NCI-H1092 (cell line): ENCODE results near the gene SH3RF2.
"Not testable (repeated sequence)": the region's sequence is repeated elsewhere in the genome, so short reads cannot be mapped to it uniquely, and the experiment has no call there.

Experiments used
- DNase-seq: peaks from one replicate; lab custom pipeline; 2025; lab: John Stamatoyannopoulos, UW

Gene SH3RF2

DNA sequence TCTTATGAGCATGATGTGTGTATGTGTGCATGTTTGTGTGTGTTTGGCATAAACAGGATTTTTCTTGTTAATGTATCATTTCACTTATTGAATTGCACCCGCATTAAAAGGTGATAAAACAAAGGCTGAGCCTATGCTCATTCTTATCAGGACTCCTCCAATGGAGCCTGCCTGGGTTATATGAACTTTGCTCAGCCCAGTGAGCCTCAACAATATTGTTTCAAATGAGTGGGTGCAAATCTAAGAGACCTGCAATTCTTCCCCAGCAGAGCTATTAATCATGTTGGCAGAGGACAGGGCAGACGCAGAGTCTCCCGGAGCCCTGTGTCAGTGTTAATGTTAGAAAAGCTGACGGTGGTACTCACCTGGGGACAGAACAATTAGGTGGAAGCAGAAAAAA, 71.6 kb downstream of the SH3RF2 start:
- DNase-seq, result no peak

DNA sequence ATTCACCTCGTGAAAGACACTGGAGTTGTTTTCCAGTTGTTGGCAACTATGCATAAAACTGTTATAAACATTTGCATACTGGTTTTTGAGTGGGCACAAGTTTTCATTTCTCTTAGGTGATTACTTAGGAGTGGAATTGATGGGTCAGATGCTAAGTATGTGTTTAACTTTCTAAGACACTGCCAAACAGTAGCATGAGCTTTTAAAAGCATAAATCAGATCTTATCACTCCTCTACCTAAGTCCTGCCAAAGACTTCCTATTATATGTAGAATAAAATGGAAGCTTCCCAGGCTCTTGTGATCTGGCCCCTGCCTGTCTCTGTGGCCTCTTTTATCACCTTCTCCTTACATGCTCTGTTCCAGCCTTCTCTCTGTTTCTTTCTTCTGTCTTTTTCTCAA, 72.6 kb downstream of the SH3RF2 start:
- no peak for DNase-seq

DNA sequence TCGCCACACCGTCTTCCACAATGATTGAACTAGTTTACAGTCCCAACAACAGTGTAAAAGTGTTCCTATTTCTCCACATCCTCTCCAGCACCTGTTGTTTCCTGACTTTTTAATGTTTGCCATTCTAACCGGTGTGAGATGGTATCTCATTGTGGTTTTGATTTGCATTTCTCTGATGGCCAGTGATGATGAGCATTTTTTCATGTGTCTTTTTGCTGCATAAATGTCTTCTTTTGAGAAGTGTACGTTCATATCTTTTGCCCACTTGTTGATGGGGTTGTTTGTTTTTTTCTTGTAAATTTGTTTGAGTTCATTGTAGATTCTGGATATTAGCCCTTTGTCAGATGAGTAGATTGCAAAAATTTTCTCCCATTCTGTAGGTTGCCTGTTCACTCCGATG, 74.1 kb downstream of the SH3RF2 start:
- DNase-seq, result not testable (repeated sequence)

DNA sequence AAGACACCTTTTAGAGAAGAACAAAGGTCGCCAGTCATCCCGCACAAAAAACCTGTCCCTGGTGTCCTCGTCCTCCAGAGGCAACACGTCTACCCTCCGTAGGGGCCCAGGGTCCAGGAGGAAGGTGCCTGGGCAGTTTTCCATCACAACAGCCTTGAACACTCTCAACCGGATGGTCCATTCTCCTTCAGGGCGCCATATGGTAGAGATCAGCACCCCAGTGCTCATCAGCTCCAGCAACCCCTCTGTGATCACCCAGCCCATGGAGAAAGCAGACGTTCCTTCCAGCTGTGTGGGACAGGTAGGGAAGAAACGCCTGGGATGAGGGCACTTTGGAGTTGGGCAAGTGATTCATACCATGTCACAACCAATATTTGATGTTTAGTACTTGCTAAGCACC, 77.4 kb downstream of the SH3RF2 start:
- no peak for DNase-seq

DNA sequence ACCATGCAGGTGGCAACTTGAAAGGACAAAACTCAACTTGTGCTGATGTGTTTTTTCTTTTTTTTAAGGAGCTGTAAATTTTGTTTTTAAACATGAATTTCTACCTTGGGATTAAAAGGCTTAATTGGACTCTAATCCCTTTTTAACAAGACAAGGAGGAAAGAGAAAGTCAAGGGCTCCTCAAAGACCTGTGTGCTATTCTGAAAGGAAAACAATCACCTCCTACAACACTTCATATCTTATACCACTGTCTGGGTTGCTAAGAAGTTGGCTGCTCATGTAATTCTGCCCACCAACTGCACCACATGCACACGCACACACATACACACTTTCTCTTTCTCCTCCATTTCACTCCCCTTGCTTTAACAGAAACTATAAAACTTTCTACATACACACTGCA, 78.6 kb downstream of the SH3RF2 start:
- DNase-seq, result no peak

DNA sequence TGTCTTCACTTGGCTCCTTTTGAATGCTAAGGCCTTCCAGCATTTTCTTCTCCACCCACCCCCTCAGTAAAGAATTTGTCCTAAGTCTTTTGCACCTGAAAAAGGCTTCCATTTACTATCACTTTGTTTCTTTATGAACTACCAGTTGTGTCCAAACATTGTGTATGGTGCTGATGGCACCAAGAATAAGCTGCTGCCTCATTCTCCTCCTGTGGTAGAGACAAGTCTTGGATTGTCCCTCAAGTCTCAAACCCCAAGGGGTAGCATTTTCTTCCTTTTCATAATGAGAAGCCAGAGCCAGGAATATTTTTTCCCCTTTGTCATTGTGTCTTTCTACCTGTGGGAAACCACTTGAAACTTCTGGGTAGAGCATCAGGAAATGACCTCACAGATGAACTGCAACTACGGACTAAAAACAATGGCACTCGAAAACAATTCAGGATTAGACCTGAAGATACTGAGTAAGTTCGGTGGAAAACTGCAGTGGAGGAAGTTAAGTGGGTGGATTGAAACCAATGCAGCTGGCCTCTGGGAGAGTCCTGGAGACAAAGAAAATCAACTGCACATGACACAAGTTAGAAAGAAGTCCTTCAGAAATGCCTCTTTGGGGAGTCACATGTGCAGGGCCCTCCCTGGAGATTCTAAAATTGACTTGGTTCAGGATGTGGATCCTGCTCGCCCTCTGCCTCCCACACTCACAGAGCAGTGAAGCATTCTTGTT, 80.5 kb downstream of the SH3RF2 start:
- no peak for DNase-seq

DNA sequence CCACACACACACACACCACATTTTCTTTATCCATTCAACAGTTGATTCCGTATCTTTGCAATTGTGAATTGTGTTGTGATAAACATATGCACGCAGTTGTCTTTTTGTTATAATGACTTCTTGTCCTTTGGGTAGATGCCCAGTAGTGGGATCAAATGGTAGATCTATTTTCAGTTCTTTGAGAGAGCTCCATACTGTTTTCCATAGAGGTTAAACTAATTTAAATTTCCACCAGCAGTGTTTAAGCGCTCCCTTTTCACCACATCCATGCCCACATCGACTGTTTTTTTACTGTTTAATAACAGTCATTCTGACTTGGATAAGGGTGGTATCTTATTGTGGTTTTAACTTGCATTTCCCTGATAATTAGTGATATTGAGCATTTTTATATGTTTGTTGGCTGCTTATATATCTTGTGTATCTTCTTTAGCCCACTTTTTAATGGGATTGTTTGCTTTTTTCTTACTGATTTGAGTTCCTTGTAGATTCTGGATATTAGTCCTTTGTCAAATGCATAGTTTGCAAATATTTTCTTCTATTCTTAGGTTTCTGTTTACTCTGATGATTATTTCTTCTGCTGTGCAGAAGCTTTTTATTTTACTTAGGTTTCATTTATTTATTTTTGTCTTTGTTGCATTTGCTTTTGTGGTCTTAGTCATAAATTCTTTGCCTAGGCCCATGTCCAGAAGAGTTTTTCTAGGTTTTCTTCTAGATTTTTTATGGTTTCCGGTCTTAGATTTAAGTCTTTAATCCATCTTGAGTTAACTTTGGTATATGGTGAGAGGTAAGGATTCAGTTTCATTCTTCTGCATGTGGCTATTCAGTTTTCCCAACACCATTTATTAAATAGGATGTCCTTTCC, 82.4 kb downstream of the SH3RF2 start:
- DNase-seq, result no peak

DNA sequence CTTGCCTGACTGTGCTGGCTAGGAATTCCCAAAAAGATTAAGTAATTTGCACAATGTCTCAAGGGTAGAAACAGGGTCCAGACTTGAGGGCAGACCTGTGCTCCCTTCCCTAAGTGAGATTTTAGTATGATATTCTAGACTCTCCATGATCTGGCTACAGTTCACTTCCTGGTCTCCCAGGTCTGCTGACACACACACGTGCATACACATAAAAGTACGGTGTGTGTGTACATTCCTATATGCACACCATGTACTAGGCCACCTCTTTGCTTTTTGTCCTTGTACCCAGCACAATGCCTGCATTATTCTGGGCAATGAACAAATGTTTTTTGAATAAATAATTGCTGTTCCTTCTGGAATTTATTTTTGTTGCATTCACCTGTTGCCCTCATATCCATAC, 83.7 kb downstream of the SH3RF2 start:
- no peak for DNase-seq

DNA sequence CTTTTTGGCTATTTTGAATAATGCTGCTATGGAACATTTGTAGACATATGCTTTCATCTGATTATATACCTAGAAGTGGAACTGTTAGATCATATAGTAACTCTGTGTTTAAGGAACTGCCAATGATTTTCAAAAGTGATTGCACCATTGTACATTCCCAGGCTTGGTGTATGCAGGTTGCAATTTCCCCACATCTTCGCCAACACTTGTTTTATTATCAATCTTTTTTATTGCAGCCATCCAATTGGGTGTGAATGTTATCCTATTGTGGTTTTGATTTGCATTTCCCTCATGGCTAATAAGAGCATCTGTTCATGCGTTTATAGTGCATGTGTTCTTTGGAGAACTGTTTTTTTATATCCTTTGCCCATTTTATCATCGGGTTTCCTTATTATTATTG, 87.7 kb downstream of the SH3RF2 start:
- DNase-seq, result no peak

DNA sequence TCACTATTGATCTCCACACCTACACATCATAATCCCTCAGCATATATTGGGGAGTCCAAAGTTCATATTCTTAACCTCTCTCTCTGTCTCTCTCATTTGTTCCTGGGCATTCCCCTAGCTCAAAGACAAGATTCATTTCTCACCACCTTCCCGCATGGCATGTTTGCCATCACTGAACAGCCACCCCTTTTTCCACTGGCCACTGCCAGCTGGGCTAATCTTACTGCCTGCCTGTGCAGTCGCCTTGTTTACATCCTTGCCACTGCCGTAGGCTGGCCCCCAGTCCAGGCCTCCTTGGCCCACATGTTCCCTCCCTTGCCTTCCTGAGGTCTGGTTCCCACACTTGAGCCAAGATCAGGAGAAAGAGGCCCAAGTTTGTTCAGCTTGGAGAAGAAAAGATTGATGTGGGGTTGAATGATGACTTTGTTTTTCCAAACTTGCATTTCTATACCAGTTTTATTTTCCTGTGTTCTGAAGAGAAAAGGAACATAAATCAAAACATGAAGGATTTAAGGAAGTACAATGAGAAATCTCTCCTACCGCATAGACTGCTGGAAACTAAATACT, 88.8 kb downstream of the SH3RF2 start:
- DNase-seq, result no peak

DNA sequence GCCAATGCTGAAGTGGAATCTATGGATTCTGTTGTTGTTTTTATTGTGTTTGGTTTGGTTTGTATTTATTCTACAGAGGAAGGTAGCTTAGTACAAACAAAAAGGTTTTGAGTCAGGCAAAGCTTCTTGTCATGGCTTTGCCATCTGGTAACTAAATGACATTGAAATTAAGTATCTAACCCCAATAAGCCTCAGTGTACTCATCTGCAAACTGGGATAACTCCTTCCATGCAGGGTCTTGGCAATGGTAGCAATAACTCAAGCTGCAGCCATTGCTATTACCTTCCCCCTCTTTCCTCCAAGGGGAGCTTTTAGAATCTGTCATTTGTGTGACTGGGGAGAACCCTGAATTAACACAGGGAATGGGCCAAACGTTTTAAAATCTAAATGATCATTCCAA, 89.3 kb downstream of the SH3RF2 start:
- no peak for DNase-seq

DNA sequence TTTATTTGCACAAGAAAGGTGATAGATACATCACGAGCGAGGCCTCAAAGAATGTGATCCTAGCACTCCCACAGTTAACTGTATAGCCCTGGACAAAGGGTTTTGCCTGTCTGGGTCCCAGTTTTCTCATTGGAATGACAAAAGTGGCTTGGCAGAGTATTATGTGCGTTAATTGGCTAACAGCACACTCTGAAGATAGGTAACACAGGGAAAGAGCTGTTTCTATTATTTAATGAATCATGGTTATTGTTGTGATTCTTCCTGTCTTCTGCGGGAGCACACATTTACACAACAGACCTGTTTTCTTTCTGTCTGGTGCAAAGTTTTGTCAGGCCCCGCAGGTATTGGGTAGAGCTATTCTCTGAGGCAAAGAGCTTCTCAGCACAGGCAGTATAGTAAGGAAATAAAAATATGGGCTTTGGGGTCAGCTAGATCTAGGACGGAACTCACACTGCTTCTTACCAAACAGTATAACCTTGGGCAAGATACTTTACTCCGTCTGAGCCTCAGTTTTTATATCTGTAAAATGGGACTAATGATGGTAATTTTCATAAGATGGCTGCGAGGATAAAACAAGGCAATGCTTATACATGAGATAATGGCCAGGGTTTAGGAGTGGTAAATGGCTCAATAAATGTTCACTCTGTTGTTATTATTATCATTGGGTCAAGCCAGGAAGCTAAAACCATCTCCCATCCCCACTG, 90.1 kb downstream of the SH3RF2 start:
- no peak for DNase-seq

DNA sequence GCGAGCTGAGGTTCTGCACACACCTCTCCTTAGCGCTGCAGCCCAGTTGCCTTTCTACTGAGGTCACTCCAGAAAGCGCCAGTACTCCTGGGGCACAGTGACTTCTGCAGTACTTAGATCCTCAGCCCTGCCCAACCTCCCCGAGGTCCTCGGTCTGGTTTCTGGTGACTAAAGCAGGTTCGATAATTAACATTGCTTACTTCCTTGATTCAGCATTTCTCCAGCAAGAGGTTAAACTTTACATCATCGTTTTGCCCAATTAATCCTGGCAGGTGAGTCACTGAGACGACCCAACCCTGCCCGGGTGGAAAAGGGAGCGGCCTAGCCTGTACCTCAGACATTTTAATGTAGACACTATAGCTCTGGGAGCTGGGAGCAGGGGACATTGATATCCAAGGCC, 91.4 kb downstream of the SH3RF2 start:
- DNase-seq, result no peak

DNA sequence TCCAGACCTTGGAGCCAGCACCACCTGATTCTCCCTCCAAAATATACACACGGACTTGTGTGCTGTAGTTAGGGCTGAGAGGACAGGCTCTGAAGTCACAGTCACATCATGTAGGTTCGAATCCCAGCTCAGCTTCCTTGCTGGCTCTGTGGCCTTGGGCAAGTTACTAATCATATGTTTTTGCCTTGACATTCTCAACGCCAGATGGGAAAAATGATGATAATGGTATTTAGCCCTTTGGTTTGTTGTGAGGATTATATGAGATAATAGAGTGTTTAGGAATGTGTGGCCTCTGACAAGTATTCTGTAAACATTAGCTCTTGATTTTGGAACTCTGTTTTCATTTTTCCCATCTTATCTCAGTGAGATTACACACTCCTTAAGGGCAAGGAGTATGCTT, 96.5 kb downstream of the SH3RF2 start:
- DNase-seq, result no peak

DNA sequence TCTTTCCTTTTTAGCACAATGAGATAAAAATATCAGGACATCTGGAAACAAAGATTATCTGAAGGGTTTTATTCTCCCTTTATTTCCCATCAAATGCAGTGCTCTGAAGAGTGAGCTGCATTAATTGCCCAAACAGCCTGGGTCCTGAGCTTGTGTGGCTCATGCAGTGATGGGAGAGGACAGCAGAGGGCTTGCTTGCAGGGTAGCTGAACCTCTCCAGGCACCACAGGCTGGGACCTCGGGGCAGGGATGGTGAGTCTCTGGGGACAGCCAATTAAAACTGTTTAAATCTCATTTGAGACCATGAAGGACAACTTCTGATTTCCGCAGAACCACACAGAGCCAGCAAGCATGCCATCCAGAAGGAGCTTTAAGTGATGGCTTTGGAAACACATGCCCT, 97.7 kb downstream of the SH3RF2 start:
- no peak for DNase-seq

DNA sequence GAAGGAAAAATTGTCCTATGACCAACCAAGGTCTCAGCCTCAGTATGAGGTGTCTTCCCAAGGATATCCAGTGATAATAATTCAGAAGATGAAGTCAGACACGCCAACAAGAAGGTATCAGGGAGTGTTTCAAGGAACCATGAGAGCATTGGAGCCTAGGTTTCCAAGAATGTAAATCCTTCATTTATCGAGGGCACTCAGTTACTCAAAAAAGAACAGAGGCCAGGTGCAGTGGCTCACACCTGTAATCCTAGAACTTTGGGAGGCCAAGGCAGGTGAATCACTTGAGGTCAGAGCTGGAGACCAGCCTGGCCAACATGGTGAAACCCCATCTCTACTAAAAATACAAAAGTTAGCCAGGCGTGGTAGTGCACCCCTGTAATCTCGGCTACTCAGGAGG, 98.2 kb downstream of the SH3RF2 start:
- no peak for DNase-seq

DNA sequence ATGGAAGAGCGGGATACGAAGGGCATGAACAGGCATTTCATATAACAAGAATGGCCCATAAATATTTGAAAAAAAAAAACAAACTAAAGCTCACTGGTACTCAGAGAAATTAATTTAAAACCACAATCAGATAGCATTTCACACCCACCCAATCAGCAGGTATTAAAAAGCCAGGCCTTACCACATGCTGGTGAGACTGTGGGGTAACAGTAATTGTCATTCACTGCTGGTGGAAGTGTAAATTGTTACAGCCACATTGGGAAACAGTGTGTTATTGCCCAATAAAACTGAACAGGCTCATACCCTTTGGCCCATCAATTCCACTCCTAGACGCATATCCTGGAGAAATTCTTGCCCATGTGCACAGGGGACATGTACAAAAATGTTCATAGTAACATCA, 103.0 kb downstream of the SH3RF2 start:
- no peak for DNase-seq

DNA sequence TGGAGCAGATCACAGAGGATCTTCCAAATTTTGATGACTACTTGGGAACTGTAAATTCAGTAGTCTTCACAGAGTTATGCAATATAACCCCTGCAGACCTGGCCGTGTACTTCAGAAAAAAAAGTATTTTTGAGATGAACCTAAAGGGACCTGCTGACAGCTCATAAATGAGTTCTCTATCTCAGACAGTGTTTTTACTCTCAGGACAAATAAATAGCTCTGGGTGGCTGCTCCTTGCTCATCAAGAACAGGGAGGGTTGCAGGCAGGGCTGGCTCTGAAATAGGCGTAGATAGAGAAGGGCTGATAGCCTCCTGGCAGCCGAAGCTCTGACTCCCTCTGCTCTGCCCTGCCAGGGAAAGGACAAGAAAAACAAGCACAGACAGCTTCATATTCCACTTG, 104.1 kb downstream of the SH3RF2 start:
- DNase-seq, result no peak

DNA sequence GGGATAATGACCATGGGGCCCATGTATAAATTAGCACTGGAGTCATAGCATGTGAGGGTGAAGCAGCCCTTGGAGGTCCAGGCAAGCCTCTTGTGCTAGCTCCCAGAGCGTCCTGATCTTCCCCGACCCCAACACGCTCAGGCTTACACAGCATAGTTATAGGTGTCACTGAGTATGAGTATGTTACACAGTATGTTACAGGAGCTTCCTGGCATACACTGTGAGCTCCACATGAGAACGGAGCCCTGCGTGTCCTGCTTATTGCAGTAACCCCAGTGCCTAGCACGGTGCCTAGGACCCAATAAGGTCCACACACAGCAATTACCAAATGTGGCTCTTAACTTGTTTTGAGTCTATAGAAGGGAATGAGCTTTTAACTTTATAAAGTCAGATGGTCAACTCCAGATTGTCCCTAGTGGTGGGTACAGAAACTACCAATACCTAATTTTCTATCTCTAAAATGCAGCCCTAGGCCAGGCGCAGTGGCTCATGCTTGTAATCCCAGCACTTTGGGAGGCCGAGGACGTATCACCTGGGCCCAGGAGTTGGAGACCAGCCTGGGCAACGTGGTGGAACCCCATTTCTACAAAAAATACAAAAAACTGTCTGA, 104.9 kb downstream of the SH3RF2 start:
- no peak for DNase-seq

DNA sequence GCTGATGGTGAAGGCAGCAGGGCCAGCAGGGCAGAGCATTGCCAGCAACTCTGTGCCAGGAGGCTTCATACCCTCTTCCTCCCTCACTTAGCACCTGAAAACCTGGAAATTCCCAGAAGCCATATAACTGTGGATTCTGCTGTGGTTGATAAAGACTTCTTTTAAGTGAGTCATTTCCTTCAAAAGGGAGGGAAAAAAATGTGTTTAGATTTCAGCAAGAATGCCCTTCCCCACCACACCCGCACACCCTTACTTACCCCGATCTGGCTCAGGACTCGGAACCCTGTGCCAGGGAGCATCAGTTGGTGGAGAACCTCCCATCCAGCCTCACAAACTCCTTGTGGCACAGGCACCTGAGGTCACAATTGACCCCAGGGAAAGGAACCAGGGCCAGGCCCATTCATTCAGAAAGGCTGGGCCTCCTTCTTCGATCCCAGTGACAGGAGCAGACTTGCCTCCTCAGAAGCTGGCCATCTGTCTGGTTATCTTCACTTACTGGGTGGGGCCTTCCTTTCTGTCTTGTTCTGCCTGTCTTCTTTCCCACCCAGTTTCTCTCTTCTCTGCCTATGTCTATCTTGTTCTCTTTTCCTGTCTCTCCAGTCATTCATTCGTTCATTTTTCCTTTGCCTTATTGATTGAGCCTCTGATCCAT, 106.4 kb downstream of the SH3RF2 start:
- DNase-seq, result no peak

DNA sequence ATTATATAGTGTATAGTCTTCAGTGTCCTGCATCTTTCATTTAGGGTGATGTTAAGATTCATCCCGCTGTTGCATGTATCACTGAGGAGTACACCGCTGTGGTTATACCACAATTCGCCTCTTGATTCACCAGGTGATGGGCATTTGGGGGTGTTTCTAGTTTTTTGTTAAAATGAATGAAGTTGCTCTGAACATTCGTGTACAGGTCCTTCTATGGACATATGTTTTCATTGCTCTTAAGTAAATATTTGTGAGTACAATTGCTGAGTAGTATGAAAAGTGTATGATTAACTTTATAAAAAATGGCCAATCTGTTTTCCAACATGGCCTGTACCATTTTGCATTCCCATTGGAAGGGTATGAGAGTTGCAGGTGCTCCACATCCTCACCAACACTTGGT, 107.3 kb downstream of the SH3RF2 start:
- no peak for DNase-seq

DNA sequence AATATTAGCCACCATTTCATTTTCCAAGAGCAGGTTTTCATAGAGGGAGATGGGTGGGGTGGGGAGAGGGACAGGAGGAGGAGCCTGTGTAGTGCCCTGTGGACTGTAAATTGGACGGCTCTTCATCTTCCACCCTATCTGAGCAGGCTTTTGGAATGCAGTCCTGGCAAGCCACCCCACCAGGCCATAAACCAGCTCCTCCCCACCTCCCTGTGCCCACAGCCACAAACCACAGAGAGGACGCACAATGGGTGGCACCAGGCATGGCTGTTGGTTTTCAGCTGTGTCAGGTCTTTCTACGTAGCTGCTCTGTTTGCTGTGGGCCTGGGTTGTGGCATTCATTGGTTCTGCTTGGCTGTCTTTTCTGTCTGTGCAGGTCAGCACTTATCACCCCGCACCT, 111.0 kb downstream of the SH3RF2 start:
- no peak for DNase-seq
